Spleen (tissue), 11 donors: ENCODE measurements around the gene ARHGEF38. TPM values are rescaled to one million over a fixed set of nuclear protein-coding genes. Genes with fewer than 3 reads are reported as not detected.

Experiments
- DNase-seq: peaks from one replicate; pipeline ENCODE4 v3.0.0-alpha.2; 2020
- H3K27ac ChIP-seq, 8 donors: fragments of 200-600 bp; sonication (generic) in 7 of 8; 1 replicate in 4 of 8; 2 replicates in 4 of 8; pipeline versions ENCODE4 v1.5.0 to v1.8.0; 2016 to 2021; ENCODE audit warnings: inconsistent platforms in 4 of 8, mild to moderate bottlenecking in 4 of 8, moderate library complexity in 1 of 8
- H3K27me3 ChIP-seq, 7 donors: fragments of 200-600 bp; sonication (generic) in 6 of 7; replicated peaks in 1 of 7; 1 replicate in 4 of 7; 2 replicates in 3 of 7; pipeline versions ENCODE4 v1.5.0 to v1.8.0; 2016 to 2021; ENCODE audit warnings: inconsistent platforms in 3 of 7, mild to moderate bottlenecking in 1 of 7
- H3K36me3 ChIP-seq, 6 donors: fragments of 200-600 bp; sonication (generic) in 5 of 6; 1 replicate in 4 of 6; 2 replicates in 2 of 6; pipeline versions ENCODE4 v1.5.0 to v1.8.0; 2016 to 2021; ENCODE audit warnings: inconsistent platforms in 2 of 6
- H3K4me1 ChIP-seq, 6 donors: fragments of 200-600 bp; sonication (generic) in 5 of 6; 1 replicate in 3 of 6; 2 replicates in 3 of 6; pipeline versions ENCODE4 v1.5.0 to v1.8.0; 2016 to 2021; ENCODE audit warnings: inconsistent platforms in 3 of 6
- H3K4me3 ChIP-seq, 8 donors: fragments of 200-600 bp; sonication (generic) in 7 of 8; 1 replicate in 4 of 8; 2 replicates in 4 of 8; pipeline versions ENCODE4 v1.5.0 to v1.8.0; 2016 to 2021; ENCODE audit warnings: inconsistent platforms in 4 of 8, mild to moderate bottlenecking in 4 of 8, moderate library complexity in 2 of 8
- H3K9me3 ChIP-seq, 8 donors: fragments of 200-600 bp; sonication (generic) in 7 of 8; 1 replicate in 4 of 8; 2 replicates in 4 of 8; pipeline versions ENCODE4 v1.5.0 to v1.8.0; 2016 to 2021; ENCODE audit warnings: inconsistent platforms in 4 of 8
- POLR2A ChIP-seq, 3 donors: fragments of 450-650 bp; IDR thresholded peaks; one replicate each; pipeline ENCODE4 v1.5.1; 2017; ENCODE audit warnings: antibody characterized with exemption in 3 of 3, mild to moderate bottlenecking in 1 of 3
- POLR2AphosphoS5 ChIP-seq, 3 donors: sonication (generic); formaldehyde crosslinking; IDR thresholded peaks; one replicate each; pipeline ENCODE4 v1.5.1; 2017; ENCODE audit warnings: antibody characterized with exemption in 3 of 3
- WGBS, 5 donors: extraction: QIAGEN DNeasy Blood & Tissue Kit in 3 of 5; methylation state at CpG; one replicate each; pipeline versions ENCODE4 v1.1.5 to v1.1.7; 2013 to 2018; 5-methylcytosine and 5-hydroxymethylcytosine counted together
- intact Hi-C: fragments of 100-400 bp; cut with DNase I; formaldehyde crosslinking; loops from one replicate; pipeline ENCODE4 v1.15.0; 2023; ENCODE audit warnings: low total_unique reads
- polyA plus RNA-seq, 3 donors: library from polyadenylated mRNA; stranded (reverse); fragments of 200-250 nt; gene quantifications; one replicate each; pipeline ENCODE4 v1.2.1, GENCODE V29; 2013
- total RNA-seq, 7 donors: library from RNA; depleted of rRNA in 3 of 7; stranded (reverse); fragments of >200 nt in 3 of 7; fragmentation: NEBNext Ultra II Directional in 4 of 7; extraction: Animal tissue kit (Norgen Biotek cat#: 25700) in 4 of 7; gene quantifications; one replicate each; pipeline versions ENCODE4 v1.1.0 to v1.2.1, GENCODE V29; 2016 to 2021
- TF ChIP-seq, protein P1 (sequence below), 11 experiments: fragments of 200-600 bp in 7 of 11; fragments of 450-650 bp in 4 of 11; sonication (generic) in 4 of 11; IDR thresholded peaks in 8 of 11; conservative IDR thresholded peaks in 3 of 11; 1 replicate in 7 of 11; 2 replicates in 4 of 11; pipeline versions ENCODE4 v1.4.0 to v1.8.0; 2016 to 2021; ENCODE audit warnings: antibody characterized with exemption in 11 of 11, inconsistent platforms in 4 of 11, mild to moderate bottlenecking in 1 of 11
- donor health status: healthy with polysubstance abuse.
- donor health status: DM: no; HTN: no; CAD: no; lungs with moderate emphysema.
- donor health status: DM: no; HTN: no; CAD: no.
- donor health status: Bipolar disorder and iron deficiency.
- donor health status: healthy.
- donor health status: DM: no; HTN: no; CAD: no.
- donor health status: DM: yes; HTN: yes; CAD: no.

ARHGEF38 gene
- total and polyA plus RNA-seq, 10 donors = not detected

DNA sequence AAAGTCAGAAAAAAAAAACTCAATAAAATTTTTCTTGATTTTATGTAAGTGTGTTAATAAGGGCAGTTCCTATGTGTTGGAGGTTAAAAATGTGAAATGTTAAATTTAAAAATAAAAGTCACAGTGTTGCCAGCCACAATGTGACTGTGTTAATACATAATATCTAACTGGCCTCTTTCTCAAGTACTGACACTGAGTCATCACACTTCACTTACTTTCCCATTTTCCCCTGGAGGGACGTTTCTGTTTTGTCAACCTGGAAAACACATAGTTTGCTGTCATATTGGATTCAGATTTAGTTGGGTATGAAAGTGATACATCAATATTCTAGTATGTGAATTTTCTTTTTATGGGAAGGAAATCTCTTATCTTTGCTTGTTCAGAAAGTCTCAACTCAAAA is 46.4 kb downstream of the ARHGEF38 start:
- H3K9me3 ChIP-seq = no peaks in the 10 kb centered on the region
- DNase-seq = no peak
- no peak for TF ChIP-seq POLR2A (IDR thresholded peaks at IDR 0.05)
- TF ChIP-seq POLR2AphosphoS5 (IDR thresholded peaks at IDR 0.05) = no peak
- TF ChIP-seq, protein P1, sequence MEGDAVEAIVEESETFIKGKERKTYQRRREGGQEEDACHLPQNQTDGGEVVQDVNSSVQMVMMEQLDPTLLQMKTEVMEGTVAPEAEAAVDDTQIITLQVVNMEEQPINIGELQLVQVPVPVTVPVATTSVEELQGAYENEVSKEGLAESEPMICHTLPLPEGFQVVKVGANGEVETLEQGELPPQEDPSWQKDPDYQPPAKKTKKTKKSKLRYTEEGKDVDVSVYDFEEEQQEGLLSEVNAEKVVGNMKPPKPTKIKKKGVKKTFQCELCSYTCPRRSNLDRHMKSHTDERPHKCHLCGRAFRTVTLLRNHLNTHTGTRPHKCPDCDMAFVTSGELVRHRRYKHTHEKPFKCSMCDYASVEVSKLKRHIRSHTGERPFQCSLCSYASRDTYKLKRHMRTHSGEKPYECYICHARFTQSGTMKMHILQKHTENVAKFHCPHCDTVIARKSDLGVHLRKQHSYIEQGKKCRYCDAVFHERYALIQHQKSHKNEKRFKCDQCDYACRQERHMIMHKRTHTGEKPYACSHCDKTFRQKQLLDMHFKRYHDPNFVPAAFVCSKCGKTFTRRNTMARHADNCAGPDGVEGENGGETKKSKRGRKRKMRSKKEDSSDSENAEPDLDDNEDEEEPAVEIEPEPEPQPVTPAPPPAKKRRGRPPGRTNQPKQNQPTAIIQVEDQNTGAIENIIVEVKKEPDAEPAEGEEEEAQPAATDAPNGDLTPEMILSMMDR (IDR thresholded peaks at IDR 0.05 in 8 of 11, conservative IDR thresholded peaks at IDR 0.05 in 3 of 11) = no peak
- no peaks in the 10 kb centered on the region for H3K36me3 ChIP-seq
- peaks cover 0 to 19% (median 0%) of the 10 kb centered on the region in 7 donors for H3K27me3 ChIP-seq
- no peaks in the 10 kb centered on the region for H3K4me1 ChIP-seq
- WGBS, 5 donors = 35 to 70% (median 57%) methylated on average over 1 of the region's 1 CpG
- intact Hi-C loops = no loop called here
- no peak overlapping the region for H3K27ac ChIP-seq
- H3K4me3 ChIP-seq = no peak overlapping the region

DNA sequence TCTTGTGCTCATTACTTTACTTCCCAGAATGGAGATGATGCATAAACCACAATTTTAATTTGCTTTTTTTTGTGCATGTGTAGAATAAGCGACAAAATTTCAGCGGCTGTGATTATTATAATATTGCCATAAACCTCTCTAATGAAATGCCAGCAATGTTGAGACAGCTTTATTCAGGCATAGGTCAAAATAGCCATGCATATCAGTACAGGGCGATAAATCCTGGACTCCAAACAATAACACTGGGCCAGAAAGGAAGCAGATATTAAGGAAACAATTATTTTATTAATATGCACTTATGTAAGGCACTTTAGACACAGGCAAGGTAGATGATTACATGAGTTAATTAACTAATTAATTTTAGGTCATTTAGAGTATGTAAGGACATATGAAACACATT is 47.1 kb downstream of the ARHGEF38 start:
- TF ChIP-seq, protein P1 (IDR thresholded peaks at IDR 0.05 in 8 of 11, conservative IDR thresholded peaks at IDR 0.05 in 3 of 11) = no peak
- Histone ChIP-seq H3K36me3 (no peaks in the 10 kb centered on the region), H3K27ac (no peak overlapping the region), H3K27me3 (peaks cover 0 to 19% (median 0%) of the 10 kb centered on the region in 7 donors), H3K4me1 (no peaks in the 10 kb centered on the region), H3K9me3 (no peaks in the 10 kb centered on the region), H3K4me3 (no peak overlapping the region)
- DNase-seq = no peak
- 76 to 91% (median 89%) methylated on average over 3 of the region's 3 CpGs for WGBS, 5 donors
- intact Hi-C loops = no loop called here

DNA sequence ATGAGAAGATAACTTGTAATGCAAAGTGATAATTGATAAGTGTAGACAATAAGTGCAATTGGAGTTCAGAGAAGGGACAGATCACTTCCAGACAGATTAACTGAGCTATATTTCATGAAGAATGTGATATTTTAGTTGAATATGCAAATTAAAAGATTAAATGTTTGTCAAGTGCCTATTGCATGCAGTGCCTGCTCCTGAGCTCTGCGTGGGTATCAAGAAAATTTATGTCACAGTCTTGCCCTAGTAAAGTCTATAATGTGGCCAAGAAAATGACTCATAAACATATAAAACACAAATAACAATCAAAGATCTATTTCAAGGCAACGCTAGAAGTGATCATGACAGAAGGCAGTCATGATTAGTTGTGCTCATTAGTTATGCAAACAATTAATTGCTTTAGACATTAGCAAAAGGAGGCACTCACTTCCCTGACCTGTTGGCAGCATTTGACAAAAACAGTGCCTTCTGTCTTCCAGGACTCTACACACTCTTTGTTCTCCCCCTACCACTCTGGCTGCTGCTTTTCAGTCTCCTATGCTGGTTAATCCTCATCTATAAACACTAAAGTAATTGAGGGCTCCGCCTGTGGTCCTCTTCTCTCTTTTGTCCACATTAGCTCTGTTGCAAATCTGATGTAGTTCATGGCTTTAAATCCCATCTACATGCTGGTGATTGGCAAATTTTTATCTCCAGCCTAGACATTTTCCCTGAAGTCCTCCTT is 47.7 kb downstream of the ARHGEF38 start:
- Histone ChIP-seq H3K27ac (no peak overlapping the region), H3K36me3 (no peaks in the 10 kb centered on the region), H3K4me3 (no peak overlapping the region), H3K27me3 (peaks cover 0 to 17% (median 0%) of the 10 kb centered on the region in 7 donors), H3K9me3 (no peaks in the 10 kb centered on the region), H3K4me1 (no peaks in the 10 kb centered on the region)
- DNase-seq = no peak
- TF ChIP-seq POLR2AphosphoS5 (IDR thresholded peaks at IDR 0.05) (no peak), POLR2A (IDR thresholded peaks at IDR 0.05) (no peak)
- TF ChIP-seq, protein P1 (IDR thresholded peaks at IDR 0.05 in 8 of 11, conservative IDR thresholded peaks at IDR 0.05 in 3 of 11) = no peak
- intact Hi-C loops = no loop called here
- 88 to 95% (median 89%) methylated on average over 3 of the region's 3 CpGs for WGBS, 5 donors

DNA sequence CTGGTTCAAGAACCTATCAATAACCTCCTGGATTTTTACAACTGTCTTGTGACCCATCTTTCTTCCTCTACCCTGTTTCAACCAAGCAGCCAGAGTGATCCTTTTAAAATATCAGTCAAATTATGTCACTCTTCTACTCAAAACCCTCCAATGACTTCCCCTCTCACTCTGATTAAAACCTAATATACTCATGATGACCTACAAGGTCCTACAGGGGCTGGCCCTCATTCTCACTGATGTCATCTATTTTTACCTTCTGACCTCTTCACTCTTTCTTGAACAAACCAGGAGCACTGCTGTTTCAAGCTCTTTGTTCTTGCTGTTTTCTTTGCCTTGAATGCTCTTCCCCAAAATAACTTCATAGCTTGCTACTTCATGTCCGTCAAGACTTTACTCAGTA is 48.5 kb downstream of the ARHGEF38 start:
- DNase-seq = no peak
- TF ChIP-seq, protein P1 (IDR thresholded peaks at IDR 0.05 in 8 of 11, conservative IDR thresholded peaks at IDR 0.05 in 3 of 11) = no peak
- TF ChIP-seq POLR2A (IDR thresholded peaks at IDR 0.05) = no peak
- no peak for TF ChIP-seq POLR2AphosphoS5 (IDR thresholded peaks at IDR 0.05)
- Histone ChIP-seq H3K4me1 (no peaks in the 10 kb centered on the region), H3K36me3 (no peaks in the 10 kb centered on the region), H3K27ac (no peak overlapping the region), H3K9me3 (no peaks in the 10 kb centered on the region), H3K4me3 (no peak overlapping the region), H3K27me3 (peaks cover 0 to 9% (median 0%) of the 10 kb centered on the region in 7 donors)
- intact Hi-C loops = no loop called here
- 68 to 95% (median 85%) methylated on average over 1 of the region's 1 CpG for WGBS, 5 donors
